Measurements from ENCODE around the gene SDK1.

- no peak for TF ChIP-seq CTCF (IDR thresholded peaks at IDR 0.05)
- TF ChIP-seq POLR2A (IDR thresholded peaks at IDR 0.05) = no peak
These were observed 944.2 kb downstream of the SDK1 start for GRCh38 chr7:4245135-4245865.

Data from uterus (tissue), 2 donors.